GM21390 (cell line): ENCODE data around the gene DICER1.

ENCODE experiments used
- ATAC-seq: cut with Tn5 transposase; IDR thresholded peaks from one replicate; pipeline ENCODE4 v1.9.1; 2021; ENCODE audit not compliant: unreplicated experiment

Gene DICER1

GRCh38 chr14:95062946-95063345 is 94.4 kb downstream of the DICER1 start:
- no peak for ATAC-seq

DNA sequence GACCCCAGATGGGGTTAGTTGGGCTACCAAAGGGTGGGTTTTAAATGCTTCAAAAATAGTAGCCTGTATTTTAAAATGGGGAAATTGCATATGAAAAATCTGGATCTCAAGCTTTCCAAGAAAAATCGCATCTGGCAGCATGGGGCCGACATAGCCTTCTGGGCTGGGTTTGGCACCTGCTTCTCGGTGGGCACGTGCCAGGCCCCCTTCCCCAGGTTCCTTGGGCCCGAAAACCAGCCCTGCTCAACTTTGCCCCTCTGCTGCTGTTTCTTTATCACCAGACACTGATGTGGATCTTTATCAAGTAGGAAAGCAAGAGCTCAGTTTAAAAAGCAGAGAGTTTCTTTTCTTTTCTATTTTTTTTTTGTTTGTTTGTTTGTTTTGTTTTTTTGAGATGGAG is 95.1 kb downstream of the DICER1 start:
- ATAC-seq = no peak

DNA sequence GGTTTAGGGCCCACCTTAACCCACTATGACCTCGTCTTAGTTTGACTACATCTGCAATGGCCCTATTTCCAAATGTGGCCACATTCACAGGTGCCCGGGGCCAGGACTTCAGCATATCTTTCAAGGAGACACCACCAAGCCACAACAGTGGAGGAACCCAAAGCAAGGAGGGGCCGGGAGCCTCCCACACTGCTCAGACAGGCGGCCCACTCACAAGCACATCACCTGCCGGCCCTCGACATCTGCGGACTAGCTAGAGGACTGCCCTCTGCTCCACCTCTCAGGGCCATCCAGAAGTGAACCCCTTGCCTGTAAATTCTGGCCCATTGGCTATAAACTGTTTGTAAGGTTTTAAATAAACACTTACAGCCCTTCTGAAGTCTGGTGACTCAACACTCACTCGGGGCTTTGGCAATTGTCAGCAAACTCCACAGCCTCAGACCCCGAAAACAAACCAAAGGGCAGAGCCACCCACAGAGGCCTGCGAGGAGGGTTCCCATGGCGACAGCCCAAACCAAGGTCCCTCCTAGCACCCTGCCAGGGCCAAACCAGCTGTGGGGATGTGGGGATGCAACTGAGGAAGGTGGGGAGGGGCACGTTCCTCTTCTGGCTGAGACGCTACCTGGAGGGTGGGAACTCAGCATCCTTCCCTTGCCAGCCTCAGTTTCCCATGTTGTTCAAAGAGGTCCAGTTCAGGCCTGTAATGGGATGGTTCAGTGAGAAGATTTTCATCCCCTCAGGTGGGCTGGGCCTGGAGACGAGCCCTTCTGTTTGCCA is 95.8 kb downstream of the DICER1 start:
- ATAC-seq = no peak

GRCh38 chr14:95059126-95059525 is 98.2 kb downstream of the DICER1 start:
- no peak for ATAC-seq

DNA sequence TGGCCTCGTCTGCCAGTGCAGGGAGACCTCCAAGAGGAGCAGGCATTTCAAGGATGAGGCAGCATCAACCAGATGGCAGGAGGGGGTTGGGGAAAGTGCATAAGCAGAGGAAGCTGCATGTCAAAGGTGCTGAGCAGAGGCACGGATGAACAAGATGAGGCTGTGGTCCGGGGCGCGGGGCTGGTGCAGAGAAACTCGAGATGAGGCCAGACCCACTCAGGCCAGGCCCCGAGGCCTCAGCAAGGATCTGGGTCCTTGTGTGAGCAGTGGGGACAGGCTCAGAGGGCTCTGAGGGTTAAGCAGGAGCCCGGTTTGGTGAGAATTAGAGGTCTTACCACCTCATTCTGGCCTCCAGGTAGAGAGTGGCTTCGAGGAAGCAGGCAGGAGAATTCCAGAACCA is 98.8 kb downstream of the DICER1 start:
- ATAC-seq = no peak

GRCh38 chr14:95057851-95058250 is 99.5 kb downstream of the DICER1 start:
- no peak for ATAC-seq

GRCh38 chr14:95057147-95057546 is 100.2 kb downstream of the DICER1 start:
- ATAC-seq = no peak

DNA sequence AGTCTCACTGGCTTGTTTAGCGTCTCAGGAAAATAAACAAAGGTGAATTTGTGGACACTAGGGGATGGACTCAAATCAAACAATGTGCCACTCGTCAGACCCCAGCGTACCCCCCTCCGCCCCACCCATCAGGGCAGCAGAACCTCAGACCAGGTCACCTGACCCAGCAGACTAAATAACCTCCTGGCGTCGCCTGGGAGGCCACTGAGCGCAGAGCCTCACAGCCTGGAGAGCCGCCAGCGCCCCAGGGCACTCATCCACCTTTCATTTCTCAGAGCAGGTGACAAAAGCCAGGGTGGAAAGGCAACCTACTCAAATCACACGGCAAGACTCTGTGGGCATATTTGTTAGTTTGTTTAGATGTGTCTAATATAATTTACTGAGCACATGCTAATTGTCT is 100.9 kb downstream of the DICER1 start:
- no peak for ATAC-seq

GRCh38 chr14:95055318-95055717 is 102.0 kb downstream of the DICER1 start:
- ATAC-seq = no peak

DNA sequence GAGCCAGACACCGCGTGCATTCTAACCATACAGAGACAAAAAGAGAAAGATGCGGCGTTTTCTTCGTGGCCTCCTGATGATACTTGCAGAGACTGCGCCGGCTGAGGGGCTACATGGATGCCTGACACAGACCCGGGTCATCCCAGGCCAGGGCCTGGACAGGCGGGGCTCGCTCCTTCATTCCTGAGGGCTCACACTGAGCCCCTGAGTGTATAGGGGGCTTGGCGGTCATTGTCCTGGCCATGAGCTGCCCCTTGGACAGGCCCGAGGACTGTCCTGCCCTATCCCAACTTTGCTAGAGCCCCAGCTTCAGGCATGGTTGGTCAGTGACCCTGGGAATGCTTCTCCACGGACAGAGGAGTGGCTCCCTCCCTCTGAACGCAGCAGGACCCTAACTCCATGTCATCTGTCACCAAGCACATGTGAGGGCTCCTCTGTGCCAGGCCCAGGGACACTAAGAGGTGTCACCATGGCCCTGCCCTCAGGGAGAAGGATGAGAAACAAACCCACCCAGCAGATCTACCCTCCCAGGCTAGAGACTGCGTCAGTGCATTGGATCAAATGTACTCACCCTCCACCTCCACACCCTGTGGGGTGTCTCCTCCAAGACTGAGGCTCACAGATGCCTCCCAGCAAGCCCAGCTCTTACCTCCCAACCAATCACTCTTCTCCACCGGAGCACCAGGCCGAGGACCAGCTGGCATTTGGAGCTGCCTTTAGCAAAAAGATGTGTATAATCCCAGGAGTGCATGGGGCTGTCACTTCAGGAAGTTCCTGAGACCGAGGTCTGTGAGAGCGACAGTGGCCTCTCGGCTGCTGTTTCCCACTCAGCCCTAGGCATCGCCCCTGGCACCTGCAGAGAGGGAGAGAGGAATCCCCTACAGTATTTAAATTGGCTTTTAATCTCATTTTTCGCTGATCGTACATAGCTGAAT is 102.7 kb downstream of the DICER1 start:
- no peak for ATAC-seq

DNA sequence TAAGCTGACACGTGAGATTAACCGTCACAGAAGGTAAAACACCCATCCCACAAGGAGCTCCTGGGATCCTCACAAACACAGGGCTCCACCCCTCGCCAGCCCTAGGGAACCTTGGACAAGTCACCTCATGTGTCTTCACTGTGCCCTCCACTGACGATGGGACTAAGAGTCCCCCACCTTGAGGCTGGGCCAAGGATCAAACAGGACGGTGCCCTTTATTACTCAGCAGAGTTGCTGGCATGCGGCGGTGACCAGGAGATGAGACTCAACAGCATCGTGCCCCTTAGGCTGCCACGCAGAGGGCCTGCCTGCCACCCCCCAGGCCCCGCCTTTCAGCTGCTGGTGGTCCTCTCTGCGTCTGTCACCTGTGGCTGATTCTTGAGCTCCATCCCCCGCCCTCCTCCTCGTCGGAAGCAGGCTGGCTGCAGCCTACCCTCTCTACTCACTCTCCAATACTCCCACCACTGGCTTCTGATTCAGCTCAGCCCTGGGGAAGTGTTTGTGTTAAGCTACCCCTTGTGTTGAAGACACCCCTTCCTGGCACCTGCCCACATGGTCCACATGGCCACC is 105.2 kb downstream of the DICER1 start:
- ATAC-seq = no peak

DNA sequence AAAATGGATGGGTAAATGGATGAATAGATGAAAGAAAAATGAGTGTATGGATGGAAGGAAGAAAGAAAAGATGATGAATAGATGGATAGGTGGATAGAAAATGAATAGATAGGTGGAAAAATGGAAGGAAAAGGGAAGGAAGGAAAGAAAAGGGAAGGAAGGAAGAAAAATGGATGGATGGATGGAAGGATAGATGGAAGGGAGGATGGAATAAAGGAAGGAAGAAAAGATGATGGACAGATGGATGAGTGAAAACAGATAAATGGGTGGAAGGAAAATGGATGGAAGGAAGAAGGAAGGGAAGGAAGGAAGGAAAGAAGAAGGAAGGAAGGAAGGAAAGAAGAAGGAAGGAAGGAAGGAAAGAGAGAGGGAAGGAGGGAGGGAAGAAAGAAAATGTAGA is 107.4 kb downstream of the DICER1 start:
- no peak for ATAC-seq

GRCh38 chr14:95048771-95049312 is 108.5 kb downstream of the DICER1 start:
- no peak for ATAC-seq

- ATAC-seq = no peak
Measured at GRCh38 chr14:95047754-95048153, 109.6 kb downstream of the DICER1 start.

DNA sequence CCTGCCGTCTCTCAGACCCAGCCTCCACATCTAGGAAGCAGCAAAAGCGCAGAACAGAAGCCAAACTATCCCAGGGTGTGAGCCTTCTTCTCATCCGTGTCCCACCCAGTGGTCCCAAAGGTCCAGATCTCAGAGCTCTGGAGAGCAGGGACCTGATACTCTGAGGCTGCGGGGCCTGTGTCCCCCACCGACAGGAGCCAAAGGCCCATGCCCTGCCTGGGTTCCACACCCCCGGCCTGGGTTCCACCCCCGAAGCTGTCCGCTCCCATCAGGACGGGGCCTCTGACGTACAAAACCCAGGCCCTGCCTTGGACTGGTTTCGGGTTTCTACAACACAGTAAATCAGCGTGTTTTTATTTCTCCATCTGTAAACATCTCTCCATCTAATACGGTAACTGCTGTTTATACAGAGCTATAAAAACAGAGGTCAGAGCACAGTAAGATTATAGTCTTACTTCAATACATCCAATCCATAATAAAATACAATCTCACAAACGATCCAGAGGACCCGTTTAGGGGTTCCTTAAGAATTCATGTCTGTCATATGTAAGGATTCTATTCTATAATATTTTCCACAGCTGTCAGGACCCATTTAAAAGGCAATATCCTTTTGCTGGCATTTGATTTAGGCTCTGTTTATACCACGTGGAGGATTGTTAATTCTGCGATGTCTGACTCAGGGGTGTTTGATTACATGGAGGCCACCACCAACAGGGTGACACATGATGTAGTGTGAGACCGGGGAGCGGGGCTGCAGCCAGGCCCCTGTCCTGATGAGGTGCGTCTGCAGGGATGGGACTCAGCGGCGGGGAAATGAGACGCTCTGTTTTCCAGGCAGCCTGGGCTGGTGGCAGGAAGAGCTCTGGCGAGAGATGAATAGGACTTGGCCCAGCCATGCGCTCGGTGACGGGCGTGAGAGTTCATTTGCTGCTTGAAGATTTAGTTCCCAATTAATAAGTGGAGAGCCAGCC is 110.3 kb downstream of the DICER1 start:
- ATAC-seq = no peak

DNA sequence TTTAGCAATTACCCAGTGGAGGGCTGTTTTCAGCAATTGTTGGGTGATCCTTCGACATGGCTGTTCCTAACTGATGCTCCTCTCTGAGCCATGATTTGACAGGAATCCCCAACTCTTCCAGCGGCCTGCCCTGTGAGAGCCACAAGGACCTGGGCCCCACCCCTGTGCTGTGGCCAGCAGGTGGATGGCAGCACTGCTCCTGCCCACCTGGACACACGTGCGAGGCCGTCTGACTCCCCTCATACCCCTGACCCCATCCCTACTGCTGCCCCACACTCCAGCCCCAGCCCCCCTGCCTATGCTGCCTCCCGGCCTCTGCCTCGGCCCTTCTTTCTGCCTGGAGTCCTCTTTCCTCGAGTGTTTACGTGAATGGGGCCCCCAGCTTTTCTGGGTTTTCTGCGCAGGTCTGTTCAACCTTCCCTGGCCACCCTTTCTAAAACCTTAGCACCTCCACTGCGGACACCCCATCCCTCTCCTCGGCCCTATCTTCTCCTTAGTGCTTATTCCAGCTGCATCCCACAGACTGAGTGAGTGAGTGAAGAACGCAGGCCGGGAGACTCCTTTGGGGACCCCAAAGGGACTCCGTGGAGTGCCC is 111.4 kb downstream of the DICER1 start:
- ATAC-seq = no peak

DNA sequence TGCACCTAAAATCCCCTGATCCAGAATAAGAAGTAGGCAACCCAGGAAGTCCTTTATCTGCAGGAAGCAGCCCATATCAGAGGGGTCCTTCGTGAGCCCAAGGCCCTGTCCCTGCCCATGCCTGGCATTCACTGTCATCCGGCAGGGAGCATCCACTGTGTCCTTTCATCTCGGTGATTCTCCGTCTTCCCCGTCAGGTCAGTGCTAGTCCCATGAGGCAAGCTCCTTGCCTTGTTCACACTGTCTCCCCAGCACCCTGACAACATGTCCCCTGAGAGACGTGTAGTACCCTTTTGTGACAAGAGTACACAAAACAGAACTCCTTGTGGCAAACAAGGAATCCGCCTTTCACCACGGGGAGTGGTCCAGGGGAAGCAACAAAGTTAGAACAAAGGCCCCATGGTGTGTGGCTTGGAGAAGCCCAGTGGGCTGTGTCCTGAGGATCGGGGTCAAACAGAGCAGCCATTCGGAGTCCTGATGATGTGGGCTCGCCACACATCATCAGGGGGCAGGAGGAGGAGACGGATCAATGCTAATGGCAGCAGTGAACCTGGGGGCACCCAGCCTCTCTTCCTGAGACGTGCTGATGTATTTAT is 112.1 kb downstream of the DICER1 start:
- no peak for ATAC-seq

DNA sequence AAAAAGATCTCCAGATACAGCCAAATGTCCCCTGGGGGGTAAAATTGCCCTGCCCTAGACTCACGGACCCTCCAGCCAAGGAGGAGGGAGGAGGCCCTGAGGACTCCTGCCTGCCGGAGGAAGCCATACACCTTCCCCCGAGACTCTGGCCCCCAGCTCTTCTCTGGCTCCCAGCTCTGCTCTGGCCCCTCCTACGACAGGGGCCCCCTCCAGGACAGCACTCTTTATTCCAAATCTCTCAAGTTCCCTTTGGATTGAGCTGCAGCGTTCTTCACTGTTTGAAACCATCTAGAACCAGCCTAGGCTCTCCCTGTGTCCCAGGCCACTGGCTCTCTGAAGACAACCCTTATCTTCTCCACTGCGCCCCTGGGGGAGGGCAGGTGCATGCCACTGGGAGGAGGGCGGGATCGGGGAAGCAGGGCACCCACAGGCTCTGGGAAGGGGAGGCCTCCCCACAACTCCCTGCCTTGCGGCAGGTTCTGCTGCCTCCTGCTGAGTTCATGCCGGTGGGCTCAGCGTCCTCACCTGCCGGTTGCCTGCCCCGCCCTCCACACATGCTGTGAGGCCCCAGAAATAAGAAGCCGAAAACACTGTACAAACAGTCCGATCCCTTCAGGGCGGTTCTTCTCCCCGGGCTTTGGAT is 112.7 kb downstream of the DICER1 start:
- no peak for ATAC-seq
